ENCODE results near the gene OTOGL. TPM values are rescaled to one million over a fixed set of nuclear protein-coding genes. Genes with fewer than 3 reads are reported as not detected.

OTOGL gene
- total and polyA plus RNA-seq, 4 donors = 0.09 to 0.71 (median 0.21) TPM

- no peaks in the 10 kb centered on the region for H3K4me1 ChIP-seq (ENCODE audit: control insufficient read depth in 5 of 5, insufficient read depth in 5 of 5, low read length in 5 of 5)
- H3K4me3 ChIP-seq = no peak overlapping the region
- no peaks in the 10 kb centered on the region for H3K27me3 ChIP-seq (ENCODE audit: control insufficient read depth in 3 of 3, insufficient read depth in 3 of 3, low read length in 2 of 3)
- H3K27ac ChIP-seq (ENCODE audit: low read depth in 1 of 2, low read length in 1 of 2) = no peak overlapping the region
- H3K9ac ChIP-seq (ENCODE audit: insufficient read depth in 1 of 2, low read length in 2 of 2) = no peak overlapping the region
- no peak for ATAC-seq (ENCODE audit: insufficient read depth, low FRiP score)
- TF ChIP-seq, protein P1, sequence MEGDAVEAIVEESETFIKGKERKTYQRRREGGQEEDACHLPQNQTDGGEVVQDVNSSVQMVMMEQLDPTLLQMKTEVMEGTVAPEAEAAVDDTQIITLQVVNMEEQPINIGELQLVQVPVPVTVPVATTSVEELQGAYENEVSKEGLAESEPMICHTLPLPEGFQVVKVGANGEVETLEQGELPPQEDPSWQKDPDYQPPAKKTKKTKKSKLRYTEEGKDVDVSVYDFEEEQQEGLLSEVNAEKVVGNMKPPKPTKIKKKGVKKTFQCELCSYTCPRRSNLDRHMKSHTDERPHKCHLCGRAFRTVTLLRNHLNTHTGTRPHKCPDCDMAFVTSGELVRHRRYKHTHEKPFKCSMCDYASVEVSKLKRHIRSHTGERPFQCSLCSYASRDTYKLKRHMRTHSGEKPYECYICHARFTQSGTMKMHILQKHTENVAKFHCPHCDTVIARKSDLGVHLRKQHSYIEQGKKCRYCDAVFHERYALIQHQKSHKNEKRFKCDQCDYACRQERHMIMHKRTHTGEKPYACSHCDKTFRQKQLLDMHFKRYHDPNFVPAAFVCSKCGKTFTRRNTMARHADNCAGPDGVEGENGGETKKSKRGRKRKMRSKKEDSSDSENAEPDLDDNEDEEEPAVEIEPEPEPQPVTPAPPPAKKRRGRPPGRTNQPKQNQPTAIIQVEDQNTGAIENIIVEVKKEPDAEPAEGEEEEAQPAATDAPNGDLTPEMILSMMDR (IDR thresholded peaks at IDR 0.05; ENCODE audit: control extremely low read depth, extremely low read depth) = no peak
- H3K9me3 ChIP-seq (ENCODE audit: control insufficient read depth in 4 of 4, insufficient read depth in 3 of 4, low read length in 3 of 4) = no peaks in the 10 kb centered on the region
- H3K36me3 ChIP-seq (ENCODE audit: control insufficient read depth in 4 of 4, insufficient read depth in 4 of 4, low read length in 4 of 4) = no peaks in the 10 kb centered on the region
- 93 to 94% methylated on average over 1 of the region's 1 CpG for WGBS, 2 donors
- DNase-seq = no peak
These were observed 253.1 kb downstream of the OTOGL start for GRCh38 chr12:80352474-80352873.

DNA sequence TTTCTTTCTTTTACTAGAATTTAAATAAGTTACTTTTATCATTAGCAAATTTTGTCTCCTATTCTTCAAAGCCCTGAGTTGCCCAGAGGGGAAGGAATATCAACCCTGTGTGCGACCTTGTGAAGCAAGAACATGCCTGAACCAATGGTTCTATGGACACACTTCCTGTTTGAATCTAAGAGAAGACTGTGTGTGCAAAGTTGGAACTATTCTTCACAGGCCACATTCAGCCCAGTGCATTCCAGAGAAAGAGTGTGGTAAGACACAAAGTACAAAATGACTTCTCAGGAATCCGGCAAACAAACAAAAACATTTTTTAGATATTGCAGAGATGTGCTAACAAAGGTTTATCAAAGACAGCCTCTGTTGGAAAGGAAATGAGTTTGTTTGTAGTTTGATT is 253.9 kb downstream of the OTOGL start:
- TF ChIP-seq, protein P1 (IDR thresholded peaks at IDR 0.05; ENCODE audit: control extremely low read depth, extremely low read depth) = no peak
- Histone ChIP-seq H3K4me3 (no peak overlapping the region), H3K36me3 (ENCODE audit: control insufficient read depth in 4 of 4, insufficient read depth in 4 of 4, low read length in 4 of 4) (no peaks in the 10 kb centered on the region), H3K9me3 (ENCODE audit: control insufficient read depth in 4 of 4, insufficient read depth in 3 of 4, low read length in 3 of 4) (no peaks in the 10 kb centered on the region), H3K9ac (ENCODE audit: insufficient read depth in 1 of 2, low read length in 2 of 2) (no peak overlapping the region), H3K27ac (ENCODE audit: low read depth in 1 of 2, low read length in 1 of 2) (no peak overlapping the region), H3K4me1 (ENCODE audit: control insufficient read depth in 5 of 5, insufficient read depth in 5 of 5, low read length in 5 of 5) (no peaks in the 10 kb centered on the region), H3K27me3 (ENCODE audit: control insufficient read depth in 3 of 3, insufficient read depth in 3 of 3, low read length in 2 of 3) (no peaks in the 10 kb centered on the region)
- WGBS, 2 donors = 82 to 88% methylated on average over 2 of the region's 2 CpGs
- DNase-seq (peak in 2 of 3 donors; percentile 11 to 19), ATAC-seq (ENCODE audit: insufficient read depth, low FRiP score) (no peak)

GRCh38 chr12:80356097-80356496 is 256.8 kb downstream of the OTOGL start:
- ATAC-seq (ENCODE audit: insufficient read depth, low FRiP score) (no peak), DNase-seq (peak in 2 of 3 donors; percentile 31 to 46)
- no peak overlapping the region for H3K27ac ChIP-seq (ENCODE audit: low read depth in 1 of 2, low read length in 1 of 2)
- no peak overlapping the region for H3K4me3 ChIP-seq
- H3K4me1 ChIP-seq (ENCODE audit: control insufficient read depth in 5 of 5, insufficient read depth in 5 of 5, low read length in 5 of 5) = no peaks in the 10 kb centered on the region
- no peaks in the 10 kb centered on the region for H3K9me3 ChIP-seq (ENCODE audit: control insufficient read depth in 4 of 4, insufficient read depth in 3 of 4, low read length in 3 of 4)
- TF ChIP-seq, protein P1 (IDR thresholded peaks at IDR 0.05; ENCODE audit: control extremely low read depth, extremely low read depth) = no peak
- no peaks in the 10 kb centered on the region for H3K27me3 ChIP-seq (ENCODE audit: control insufficient read depth in 3 of 3, insufficient read depth in 3 of 3, low read length in 2 of 3)
- WGBS, 2 donors = 14 to 23% methylated on average over 2 of the region's 2 CpGs
- H3K9ac ChIP-seq (ENCODE audit: insufficient read depth in 1 of 2, low read length in 2 of 2) = no peak overlapping the region
- H3K36me3 ChIP-seq (ENCODE audit: control insufficient read depth in 4 of 4, insufficient read depth in 4 of 4, low read length in 4 of 4) = no peaks in the 10 kb centered on the region

DNA sequence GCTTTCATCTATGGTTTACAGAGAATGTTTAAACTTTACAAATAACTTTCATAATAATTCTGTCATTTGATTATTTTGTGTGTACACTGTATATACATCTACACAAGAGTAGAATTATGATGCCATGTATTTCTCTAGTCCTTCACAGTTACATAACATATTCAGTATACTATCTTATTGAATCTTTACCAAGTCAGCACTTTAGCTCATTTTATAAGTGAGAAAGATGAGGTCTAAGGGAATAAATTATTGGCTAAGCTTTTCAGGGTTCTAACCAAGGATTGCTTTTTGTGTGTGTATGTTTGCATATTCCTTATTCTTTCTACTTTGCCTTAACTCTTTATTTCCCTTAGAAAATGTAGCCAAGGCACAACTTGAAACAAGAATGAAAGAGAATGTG is 260.4 kb downstream of the OTOGL start:
- TF ChIP-seq, protein P1 (IDR thresholded peaks at IDR 0.05; ENCODE audit: control extremely low read depth, extremely low read depth) = no peak
- Histone ChIP-seq H3K9me3 (ENCODE audit: control insufficient read depth in 4 of 4, insufficient read depth in 3 of 4, low read length in 3 of 4) (no peaks in the 10 kb centered on the region), H3K36me3 (ENCODE audit: control insufficient read depth in 4 of 4, insufficient read depth in 4 of 4, low read length in 4 of 4) (no peaks in the 10 kb centered on the region), H3K9ac (ENCODE audit: insufficient read depth in 1 of 2, low read length in 2 of 2) (no peak overlapping the region), H3K27me3 (ENCODE audit: control insufficient read depth in 3 of 3, insufficient read depth in 3 of 3, low read length in 2 of 3) (no peaks in the 10 kb centered on the region), H3K4me1 (ENCODE audit: control insufficient read depth in 5 of 5, insufficient read depth in 5 of 5, low read length in 5 of 5) (no peaks in the 10 kb centered on the region), H3K4me3 (no peak overlapping the region), H3K27ac (ENCODE audit: low read depth in 1 of 2, low read length in 1 of 2) (no peak overlapping the region)
- DNase-seq (no peak), ATAC-seq (ENCODE audit: insufficient read depth, low FRiP score) (no peak)
